ENCODE results near the gene SHD.

DNA sequence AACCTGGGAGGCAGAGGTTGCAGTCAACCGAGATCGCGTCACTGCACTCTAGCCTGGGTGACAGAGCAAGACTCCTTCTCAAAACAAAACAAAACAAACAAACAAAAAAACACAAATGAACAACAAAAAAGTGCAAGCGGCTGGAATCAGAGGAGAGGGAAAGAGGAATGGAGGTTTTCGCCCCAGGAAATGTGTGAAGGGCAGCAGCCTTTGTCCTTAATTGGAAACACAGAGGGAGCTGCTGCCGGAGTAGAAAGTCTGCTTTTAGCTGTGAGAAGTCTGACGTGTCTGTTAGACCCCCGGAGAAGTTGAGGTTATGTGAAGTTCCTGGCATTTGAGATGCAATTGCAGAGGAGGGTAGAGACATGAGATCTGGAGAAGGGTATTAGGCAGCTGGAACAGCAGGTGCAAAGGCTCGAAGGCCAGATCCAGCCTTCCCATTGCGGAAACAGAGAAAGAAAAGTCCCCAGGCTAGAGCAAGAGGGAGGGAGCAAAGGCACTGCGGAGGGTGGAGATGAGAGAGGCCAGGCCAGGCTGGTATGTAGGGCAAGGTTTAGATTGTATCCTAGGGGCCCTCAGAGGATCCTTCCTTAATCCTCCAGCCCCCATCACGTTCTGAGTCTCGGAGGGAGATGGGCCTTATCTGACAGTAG lies 22.6 kb downstream of the SHD start:
- TF ChIP-seq, protein P1, sequence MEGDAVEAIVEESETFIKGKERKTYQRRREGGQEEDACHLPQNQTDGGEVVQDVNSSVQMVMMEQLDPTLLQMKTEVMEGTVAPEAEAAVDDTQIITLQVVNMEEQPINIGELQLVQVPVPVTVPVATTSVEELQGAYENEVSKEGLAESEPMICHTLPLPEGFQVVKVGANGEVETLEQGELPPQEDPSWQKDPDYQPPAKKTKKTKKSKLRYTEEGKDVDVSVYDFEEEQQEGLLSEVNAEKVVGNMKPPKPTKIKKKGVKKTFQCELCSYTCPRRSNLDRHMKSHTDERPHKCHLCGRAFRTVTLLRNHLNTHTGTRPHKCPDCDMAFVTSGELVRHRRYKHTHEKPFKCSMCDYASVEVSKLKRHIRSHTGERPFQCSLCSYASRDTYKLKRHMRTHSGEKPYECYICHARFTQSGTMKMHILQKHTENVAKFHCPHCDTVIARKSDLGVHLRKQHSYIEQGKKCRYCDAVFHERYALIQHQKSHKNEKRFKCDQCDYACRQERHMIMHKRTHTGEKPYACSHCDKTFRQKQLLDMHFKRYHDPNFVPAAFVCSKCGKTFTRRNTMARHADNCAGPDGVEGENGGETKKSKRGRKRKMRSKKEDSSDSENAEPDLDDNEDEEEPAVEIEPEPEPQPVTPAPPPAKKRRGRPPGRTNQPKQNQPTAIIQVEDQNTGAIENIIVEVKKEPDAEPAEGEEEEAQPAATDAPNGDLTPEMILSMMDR (conservative IDR thresholded peaks at IDR 0.05; ENCODE audit: low read length) = no peak
- TF ChIP-seq EZH2phosphoT487 (IDR thresholded peaks at IDR 0.05; ENCODE audit: borderline replicate concordance, low read depth, low read length) = no peak
